ENCODE measurements around the gene AEN.

AEN gene

DNA sequence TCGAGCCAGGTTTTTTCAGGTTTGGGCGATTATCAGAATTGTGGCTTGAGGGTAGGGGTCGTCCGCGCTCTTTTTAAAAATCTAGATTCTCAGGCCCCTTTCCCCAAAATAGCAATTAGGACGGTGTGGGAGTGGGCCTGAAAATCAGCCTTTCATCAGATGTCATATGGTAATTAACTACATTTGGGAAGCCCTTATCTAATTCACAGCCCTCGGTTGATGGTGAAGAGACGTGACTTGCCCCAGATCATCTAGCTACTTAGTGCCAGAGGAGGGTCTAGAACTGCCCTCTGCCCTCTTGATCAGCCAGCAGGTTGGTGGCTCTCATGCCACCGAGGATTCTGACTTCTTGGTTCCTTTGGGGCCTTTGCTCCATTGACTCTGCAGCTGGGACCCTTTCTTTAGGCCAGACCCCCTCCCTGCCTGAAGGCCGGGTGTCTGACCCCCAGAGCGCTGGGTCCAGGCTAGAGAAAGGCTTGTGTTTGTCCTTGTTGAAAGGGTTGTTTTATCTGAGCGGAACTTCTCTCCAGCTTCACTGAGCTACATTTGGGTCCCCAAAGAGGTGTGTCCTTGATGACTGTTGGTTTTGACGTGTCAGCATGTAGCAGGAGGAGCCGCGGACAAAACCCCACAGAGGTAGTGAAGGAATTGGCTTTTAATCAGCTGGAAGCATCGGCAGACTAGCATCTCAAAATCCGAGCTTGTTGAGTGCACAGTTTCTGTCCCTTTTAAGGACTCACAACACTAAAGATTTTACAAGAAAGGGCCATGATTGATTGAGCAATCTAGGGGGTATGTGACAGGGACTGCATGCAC, 857 bp downstream of the AEN start:
- Histone ChIP-seq H3K9me3 (no peaks in the 10 kb centered on the region), H3K4me3 (ENCODE audit: low read depth in 1 of 2, low read length in 1 of 2) (peak overlapping the region; percentile 60 to 89), H3K27me3 (peaks cover 7% of the 10 kb centered on the region), H3K27ac (no peak overlapping the region), H3K4me1 (ENCODE audit: control insufficient read depth in 1 of 2, insufficient read depth in 1 of 2, low read depth in 1 of 2, low read length in 1 of 2) (peaks cover 16 to 19% of the 10 kb centered on the region in 2 experiments), H3K36me3 (no peaks in the 10 kb centered on the region)
- TF ChIP-seq, protein P1, sequence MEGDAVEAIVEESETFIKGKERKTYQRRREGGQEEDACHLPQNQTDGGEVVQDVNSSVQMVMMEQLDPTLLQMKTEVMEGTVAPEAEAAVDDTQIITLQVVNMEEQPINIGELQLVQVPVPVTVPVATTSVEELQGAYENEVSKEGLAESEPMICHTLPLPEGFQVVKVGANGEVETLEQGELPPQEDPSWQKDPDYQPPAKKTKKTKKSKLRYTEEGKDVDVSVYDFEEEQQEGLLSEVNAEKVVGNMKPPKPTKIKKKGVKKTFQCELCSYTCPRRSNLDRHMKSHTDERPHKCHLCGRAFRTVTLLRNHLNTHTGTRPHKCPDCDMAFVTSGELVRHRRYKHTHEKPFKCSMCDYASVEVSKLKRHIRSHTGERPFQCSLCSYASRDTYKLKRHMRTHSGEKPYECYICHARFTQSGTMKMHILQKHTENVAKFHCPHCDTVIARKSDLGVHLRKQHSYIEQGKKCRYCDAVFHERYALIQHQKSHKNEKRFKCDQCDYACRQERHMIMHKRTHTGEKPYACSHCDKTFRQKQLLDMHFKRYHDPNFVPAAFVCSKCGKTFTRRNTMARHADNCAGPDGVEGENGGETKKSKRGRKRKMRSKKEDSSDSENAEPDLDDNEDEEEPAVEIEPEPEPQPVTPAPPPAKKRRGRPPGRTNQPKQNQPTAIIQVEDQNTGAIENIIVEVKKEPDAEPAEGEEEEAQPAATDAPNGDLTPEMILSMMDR (IDR thresholded peaks at IDR 0.05), result no peak

DNA sequence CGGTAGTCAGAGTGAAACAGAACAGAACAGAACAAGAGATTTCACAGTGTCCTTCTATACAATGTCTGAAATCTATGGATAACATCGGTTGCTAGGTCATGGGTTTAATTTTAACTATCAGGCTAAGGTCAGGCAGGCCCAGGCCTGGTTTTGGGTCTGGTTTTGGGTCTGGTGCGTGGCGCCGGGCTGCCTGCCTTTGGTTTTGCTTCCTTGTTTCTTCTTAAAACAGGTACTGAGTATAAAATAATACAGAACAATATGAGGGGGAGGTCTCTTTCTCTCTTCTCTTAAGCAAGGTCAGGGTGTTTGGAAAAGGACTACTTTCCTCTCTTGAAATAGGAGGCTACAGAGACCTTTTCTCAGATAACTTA, 1.4 kb downstream of the AEN start:
- Histone ChIP-seq H3K4me3 (ENCODE audit: low read depth in 1 of 2, low read length in 1 of 2) (no peak overlapping the region), H3K4me1 (ENCODE audit: control insufficient read depth in 1 of 2, insufficient read depth in 1 of 2, low read depth in 1 of 2, low read length in 1 of 2) (peaks cover 22 to 25% of the 10 kb centered on the region in 2 experiments), H3K9me3 (no peaks in the 10 kb centered on the region), H3K27me3 (peaks cover 7% of the 10 kb centered on the region), H3K36me3 (no peaks in the 10 kb centered on the region), H3K27ac (no peak overlapping the region)
- TF ChIP-seq, protein P1 (IDR thresholded peaks at IDR 0.05), result no peak

DNA sequence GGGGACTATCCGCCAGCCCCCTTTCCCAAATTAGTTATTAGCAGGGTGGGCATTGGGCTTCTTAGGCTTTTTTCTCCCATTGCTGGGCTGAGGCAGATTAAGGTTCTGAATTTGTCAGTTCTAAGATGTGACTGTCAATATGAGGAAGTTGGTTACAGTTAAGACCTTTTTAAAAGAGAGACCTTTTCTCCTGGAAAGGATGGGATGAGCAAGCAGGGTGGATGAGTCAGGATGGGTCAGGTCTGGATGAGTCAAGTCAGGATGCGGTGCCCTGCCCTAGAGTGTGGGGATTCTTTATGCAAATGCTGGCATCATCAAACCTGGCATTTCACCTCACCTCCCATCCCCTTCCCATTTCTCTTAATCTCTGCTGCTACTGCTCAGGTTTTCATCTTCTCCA, 1.9 kb downstream of the AEN start:
- H3K27me3 ChIP-seq, result peaks cover 7% of the 10 kb centered on the region
- H3K27ac ChIP-seq, result no peak overlapping the region
- no peaks in the 10 kb centered on the region for H3K36me3 ChIP-seq
- no peak overlapping the region for H3K4me3 ChIP-seq (ENCODE audit: low read depth in 1 of 2, low read length in 1 of 2)
- peaks cover 27 to 30% of the 10 kb centered on the region in 2 experiments for H3K4me1 ChIP-seq (ENCODE audit: control insufficient read depth in 1 of 2, insufficient read depth in 1 of 2, low read depth in 1 of 2, low read length in 1 of 2)
- TF ChIP-seq, protein P1 (IDR thresholded peaks at IDR 0.05), result no peak
- H3K9me3 ChIP-seq, result no peaks in the 10 kb centered on the region

DNA sequence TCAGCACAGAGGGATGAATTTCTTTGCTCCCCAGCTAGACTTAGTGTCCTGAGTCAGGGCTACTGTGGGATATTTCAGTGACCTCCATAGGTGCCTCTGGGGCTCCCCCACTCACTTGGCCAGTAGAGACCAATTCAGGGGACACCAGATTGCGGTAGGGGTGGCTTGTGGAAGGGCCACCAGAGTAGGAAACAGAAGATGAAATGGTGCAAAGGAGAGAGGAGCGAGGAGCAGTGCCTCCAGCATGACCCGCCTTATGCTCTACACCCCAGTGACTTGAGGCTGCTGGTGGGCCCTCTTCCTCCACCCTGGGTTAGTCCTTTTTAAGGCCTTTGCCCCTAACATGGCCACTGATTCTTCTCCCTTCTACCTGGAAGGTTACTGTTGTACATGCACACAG, 2.5 kb downstream of the AEN start:
- no peak overlapping the region for H3K4me3 ChIP-seq (ENCODE audit: low read depth in 1 of 2, low read length in 1 of 2)
- peaks cover 6% of the 10 kb centered on the region for H3K27me3 ChIP-seq
- TF ChIP-seq, protein P1 (IDR thresholded peaks at IDR 0.05), result no peak
- H3K4me1 ChIP-seq (ENCODE audit: control insufficient read depth in 1 of 2, insufficient read depth in 1 of 2, low read depth in 1 of 2, low read length in 1 of 2), result peaks cover 29 to 33% of the 10 kb centered on the region in 2 experiments
- H3K36me3 ChIP-seq, result no peaks in the 10 kb centered on the region
- no peak overlapping the region for H3K27ac ChIP-seq
- no peaks in the 10 kb centered on the region for H3K9me3 ChIP-seq

DNA sequence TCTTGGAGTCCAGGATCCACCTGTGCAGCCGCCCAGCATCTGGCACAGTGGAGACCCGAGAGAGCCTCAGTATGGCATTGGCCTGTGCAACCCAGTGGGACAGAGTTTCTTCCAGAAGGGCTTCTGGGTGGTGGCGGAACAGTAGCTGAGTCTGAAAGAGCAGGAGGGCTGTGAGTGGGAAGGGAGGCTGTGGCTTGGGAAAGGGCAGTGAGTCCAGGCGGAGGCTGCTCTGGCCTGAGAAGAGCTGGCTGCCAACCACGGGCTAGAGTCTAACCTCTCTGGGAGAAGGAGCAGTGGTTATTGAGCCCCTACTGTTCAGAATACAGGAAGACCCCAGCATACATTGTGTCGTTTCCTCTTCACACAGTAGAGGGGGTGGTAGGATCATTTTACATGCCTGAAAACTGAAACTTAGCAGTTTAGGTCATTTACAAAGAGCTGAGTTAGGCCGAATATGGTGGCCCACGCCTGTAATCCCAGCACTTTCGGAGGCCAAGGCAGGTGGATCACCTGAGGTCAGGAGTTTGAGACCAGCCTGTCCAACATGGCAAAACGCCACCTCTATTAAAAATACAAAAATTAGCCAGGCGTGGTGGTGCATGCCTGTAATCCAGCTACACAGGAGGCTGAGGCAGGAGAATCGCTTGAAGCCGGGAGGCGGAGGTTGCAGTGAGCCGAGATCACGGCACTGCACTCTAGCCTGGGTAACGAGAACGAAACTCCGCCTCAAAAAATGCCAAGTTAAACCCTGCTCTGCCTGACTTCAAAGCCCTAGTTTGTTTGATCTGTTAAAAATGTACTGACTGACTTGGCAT, 3.2 kb downstream of the AEN start:
- Histone ChIP-seq H3K27ac (no peak overlapping the region), H3K36me3 (no peaks in the 10 kb centered on the region), H3K9me3 (no peaks in the 10 kb centered on the region), H3K4me3 (ENCODE audit: low read depth in 1 of 2, low read length in 1 of 2) (no peak overlapping the region), H3K4me1 (ENCODE audit: control insufficient read depth in 1 of 2, insufficient read depth in 1 of 2, low read depth in 1 of 2, low read length in 1 of 2) (peaks cover 29 to 36% of the 10 kb centered on the region in 2 experiments), H3K27me3 (no peaks in the 10 kb centered on the region)
- TF ChIP-seq, protein P1 (IDR thresholded peaks at IDR 0.05), result peak; percentile 55
